ENCODE measurements around the gene PTGER3.

PTGER3 gene

GRCh38 chr1:71015745-71016144, 31.9 kb downstream of the PTGER3 start:
- DNase-seq (ENCODE audit: low spot score): no peak
- H3K4me3 ChIP-seq: no peak overlapping the region
- no peak for TF ChIP-seq CTCF (IDR thresholded peaks at IDR 0.05)
- H3K27ac ChIP-seq: no peak overlapping the region

- Histone ChIP-seq H3K27ac (no peak overlapping the region), H3K4me3 (no peak overlapping the region)
- TF ChIP-seq CTCF (IDR thresholded peaks at IDR 0.05): no peak
- no peak for DNase-seq (ENCODE audit: low spot score)
These were observed 33.4 kb downstream of the PTGER3 start for GRCh38 chr1:71014178-71014579.

GRCh38 chr1:71002709-71003475, 44.7 kb downstream of the PTGER3 start:
- no peak for TF ChIP-seq CTCF (IDR thresholded peaks at IDR 0.05)
- no peak overlapping the region for H3K27ac ChIP-seq
- no peak for DNase-seq (ENCODE audit: low spot score)
- no peak overlapping the region for H3K4me3 ChIP-seq

GRCh38 chr1:71001624-71002023, 46.0 kb downstream of the PTGER3 start:
- DNase-seq (ENCODE audit: low spot score): no peak
- TF ChIP-seq CTCF (IDR thresholded peaks at IDR 0.05): no peak
- Histone ChIP-seq H3K4me3 (no peak overlapping the region), H3K27ac (no peak overlapping the region)

- no peak for DNase-seq (ENCODE audit: low spot score)
- no peak overlapping the region for H3K27ac ChIP-seq
- TF ChIP-seq CTCF (IDR thresholded peaks at IDR 0.05): no peak
- H3K4me3 ChIP-seq: no peak overlapping the region
These were observed 49.8 kb downstream of the PTGER3 start for GRCh38 chr1:70997793-70998192.

- no peak for TF ChIP-seq CTCF (IDR thresholded peaks at IDR 0.05)
- Histone ChIP-seq H3K4me3 (no peak overlapping the region), H3K27ac (no peak overlapping the region)
- DNase-seq (ENCODE audit: low spot score): no peak
These were observed 52.8 kb downstream of the PTGER3 start for GRCh38 chr1:70994753-70995268.

- TF ChIP-seq CTCF (IDR thresholded peaks at IDR 0.05): no peak
- DNase-seq (ENCODE audit: low spot score): no peak
- no peak overlapping the region for H3K4me3 ChIP-seq
- no peak overlapping the region for H3K27ac ChIP-seq
These were observed 53.8 kb downstream of the PTGER3 start for GRCh38 chr1:70993798-70994197.

All from coronary artery (tissue), 2 donors.